GM12875 (cell line): ENCODE data around the gene RAMP3.

Experiments
- H3K4me3 ChIP-seq: one replicate; pipeline ENCODE4 v1.5.1; 2011; ENCODE audit warnings: low read depth, low read length, control low read depth
- CTCF ChIP-seq: IDR thresholded peaks from 2 replicates; pipeline ENCODE4 v1.5.1; 2011; ENCODE audit warnings: low read depth, mild to moderate bottlenecking, control low read depth, inconsistent platforms, low read length, moderate library complexity, borderline replicate concordance; ENCODE audit not compliant: insufficient read depth

The RAMP3 gene

GRCh38 chr7:45188736-45189135 is 31.1 kb downstream of the RAMP3 start:
- no peak for TF ChIP-seq CTCF
- H3K4me3 ChIP-seq = no peak overlapping the region

DNA sequence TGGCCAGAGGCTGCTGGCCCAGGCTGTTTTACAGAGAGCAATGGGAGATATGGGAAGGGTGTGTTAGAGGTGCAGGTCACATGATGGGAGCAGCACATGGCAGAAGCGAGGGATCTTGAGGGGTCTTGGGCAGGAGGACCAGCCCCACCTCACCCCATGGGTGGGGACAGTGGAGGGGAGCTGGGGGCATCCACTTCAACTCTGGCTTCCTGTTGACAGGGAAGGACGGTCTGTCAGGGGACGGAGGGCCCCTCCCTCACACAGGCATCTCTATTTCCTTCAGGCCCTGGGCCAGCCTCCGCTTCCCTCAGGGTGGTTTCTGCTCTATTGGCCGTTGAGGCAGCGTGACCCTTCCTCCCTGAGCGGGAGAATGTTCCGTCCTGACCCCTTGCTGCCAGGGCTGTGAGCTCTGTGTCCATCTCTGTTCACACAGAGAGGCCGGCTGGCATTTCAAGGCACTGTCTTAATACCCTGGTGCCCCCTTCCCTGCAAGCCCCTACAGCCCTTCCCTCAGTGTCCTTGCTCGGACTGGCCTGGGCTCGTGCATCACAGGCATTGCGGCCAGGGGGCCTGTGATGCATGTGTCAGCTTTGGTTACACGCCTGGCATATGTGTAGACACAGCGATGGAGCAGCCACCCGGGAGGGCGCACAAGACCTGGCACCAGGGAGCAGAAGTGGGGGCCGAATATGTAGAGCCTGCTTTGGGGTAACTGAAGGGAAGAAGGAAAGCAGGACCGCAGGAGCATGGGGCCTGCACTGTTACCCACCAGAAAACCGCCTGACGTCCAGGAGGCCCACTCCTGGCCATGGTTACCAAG is 31.8 kb downstream of the RAMP3 start:
- no peak for TF ChIP-seq CTCF

DNA sequence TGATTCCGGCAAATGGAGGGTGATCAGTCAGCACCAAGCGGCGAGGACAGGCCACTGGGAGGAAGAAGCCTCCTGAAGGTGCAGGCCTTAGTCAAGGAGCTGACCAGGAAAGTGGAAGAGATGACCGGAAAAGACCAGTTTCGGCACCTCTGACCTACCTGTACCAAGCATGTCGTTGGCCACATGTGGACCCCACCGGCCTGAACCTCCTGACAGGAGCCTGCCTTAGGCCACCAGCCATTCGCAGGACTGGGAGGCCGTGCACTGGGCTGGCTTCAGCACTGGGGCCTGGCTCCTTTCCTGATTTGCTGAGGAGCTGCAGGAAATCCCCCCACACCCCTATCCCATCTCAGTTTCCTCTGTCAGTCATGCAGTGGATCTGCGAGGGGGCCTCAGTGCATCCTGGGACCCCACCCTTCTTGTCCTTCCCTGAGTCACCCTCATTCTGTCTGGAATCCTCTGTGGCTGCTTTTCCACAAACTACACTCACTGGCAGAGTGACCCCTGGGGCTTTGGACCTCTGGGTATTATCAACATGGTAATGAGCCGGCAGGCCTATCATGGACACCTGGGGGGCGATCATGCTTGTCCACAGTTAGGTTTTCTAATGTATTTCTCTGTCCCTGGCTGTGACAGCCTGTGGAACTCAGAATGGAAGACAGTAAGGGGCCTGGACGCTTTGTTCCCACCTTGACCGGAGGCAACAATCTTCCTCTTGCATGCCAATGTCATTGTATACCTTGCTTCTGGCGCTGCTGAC is 33.0 kb downstream of the RAMP3 start:
- TF ChIP-seq CTCF = no peak
- H3K4me3 ChIP-seq = no peak overlapping the region

More for the DNA sequence above, 31.8 kb downstream of the RAMP3 start:
- H3K4me3 ChIP-seq = no peak overlapping the region

- no peak overlapping the region for H3K4me3 ChIP-seq
- TF ChIP-seq CTCF = no peak
Observed at GRCh38 chr7:45191396-45191795, 33.8 kb downstream of the RAMP3 start.

GRCh38 chr7:45192621-45193041 is 35.0 kb downstream of the RAMP3 start:
- no peak for TF ChIP-seq CTCF
- H3K4me3 ChIP-seq = no peak overlapping the region

GRCh38 chr7:45193828-45194227 is 36.2 kb downstream of the RAMP3 start:
- H3K4me3 ChIP-seq = no peak overlapping the region
- TF ChIP-seq CTCF = no peak
